MG63 (cell line): Measurements from ENCODE around the gene RND3. TPM values are rescaled to one million over a fixed set of nuclear protein-coding genes. Genes with fewer than 3 reads are reported as not detected.

Experiments
- DNase-seq: peaks from one replicate; pipeline ENCODE4 v3.0.0-alpha.2; 2020
- H3K27me3 ChIP-seq: fragments of 250-450 bp; sonication (Bioruptor Pico); 2 replicates; pipeline ENCODE4 v1.5.1; 2020; ENCODE audit warnings: mild to moderate bottlenecking, moderate library complexity
- H3K36me3 ChIP-seq: fragments of 250-450 bp; sonication (Bioruptor Pico); 2 replicates; pipeline ENCODE4 v1.5.1; 2020; ENCODE audit warnings: mild to moderate bottlenecking, moderate library complexity
- H3K4me3 ChIP-seq: fragments of 250-450 bp; sonication (Bioruptor Pico); 2 replicates; pipeline ENCODE4 v1.5.1; 2020; ENCODE audit warnings: mild to moderate bottlenecking, moderate library complexity
- H3K9me3 ChIP-seq: fragments of 250-450 bp; sonication (Bioruptor Pico); 2 replicates; pipeline ENCODE4 v1.5.1; 2020; ENCODE audit warnings: mild to moderate bottlenecking, moderate library complexity
- total RNA-seq: library from RNA; depleted of rRNA; stranded (reverse); fragments of >200 nt; shearing (Covaris generic); gene quantifications from 2 replicates; pipeline ENCODE4 v1.2.3, GENCODE V29; 2014; ENCODE audit warnings: low replicate concordance

Gene RND3
- total RNA-seq, 1 experiment from 2014 or later, result 55.5 TPM

GRCh38 chr2:150431561-150432311 is 55.7 kb downstream of the RND3 start:
- H3K9me3 ChIP-seq, result no peaks in the 10 kb centered on the region; the same call in 1 of the 2 replicates
- H3K36me3 ChIP-seq, result no peaks in the 10 kb centered on the region
- no peaks in the 10 kb centered on the region for H3K27me3 ChIP-seq
- no peak overlapping the region for H3K4me3 ChIP-seq
- DNase-seq, result no peak

- DNase-seq, result no peak
- H3K27me3 ChIP-seq, result no peaks in the 10 kb centered on the region
- H3K4me3 ChIP-seq, result no peak overlapping the region
- H3K36me3 ChIP-seq, result no peaks in the 10 kb centered on the region
- no peaks in the 10 kb centered on the region for H3K9me3 ChIP-seq
These were observed 58.0 kb downstream of the RND3 start for GRCh38 chr2:150429384-150429961.

- Histone ChIP-seq H3K27me3 (no peaks in the 10 kb centered on the region), H3K9me3 (no peaks in the 10 kb centered on the region), H3K4me3 (no peak overlapping the region), H3K36me3 (no peaks in the 10 kb centered on the region)
- DNase-seq, result no peak
These were observed 58.8 kb downstream of the RND3 start for GRCh38 chr2:150428641-150429040.

- no peak overlapping the region for H3K4me3 ChIP-seq
- H3K36me3 ChIP-seq, result no peaks in the 10 kb centered on the region
- DNase-seq, result no peak
- no peaks in the 10 kb centered on the region for H3K27me3 ChIP-seq
- no peaks in the 10 kb centered on the region for H3K9me3 ChIP-seq
These were observed 60.2 kb downstream of the RND3 start for GRCh38 chr2:150427298-150427697.

GRCh38 chr2:150426724-150427123 is 60.7 kb downstream of the RND3 start:
- no peak overlapping the region for H3K4me3 ChIP-seq
- no peaks in the 10 kb centered on the region for H3K9me3 ChIP-seq
- no peaks in the 10 kb centered on the region for H3K27me3 ChIP-seq
- no peak for DNase-seq
- H3K36me3 ChIP-seq, result no peaks in the 10 kb centered on the region

- Histone ChIP-seq H3K27me3 (no peaks in the 10 kb centered on the region), H3K9me3 (no peaks in the 10 kb centered on the region), H3K4me3 (no peak overlapping the region), H3K36me3 (no peaks in the 10 kb centered on the region)
- DNase-seq, result no peak
These were observed 61.2 kb downstream of the RND3 start for GRCh38 chr2:150426315-150426714.

GRCh38 chr2:150425121-150425955 is 62.1 kb downstream of the RND3 start:
- H3K4me3 ChIP-seq, result no peak overlapping the region
- no peaks in the 10 kb centered on the region for H3K36me3 ChIP-seq
- DNase-seq, result no peak
- no peaks in the 10 kb centered on the region for H3K9me3 ChIP-seq
- no peaks in the 10 kb centered on the region for H3K27me3 ChIP-seq

- H3K27me3 ChIP-seq, result no peaks in the 10 kb centered on the region
- no peaks in the 10 kb centered on the region for H3K36me3 ChIP-seq
- DNase-seq, result no peak
- no peaks in the 10 kb centered on the region for H3K9me3 ChIP-seq
- no peak overlapping the region for H3K4me3 ChIP-seq
These were observed 63.1 kb downstream of the RND3 start for GRCh38 chr2:150424406-150424805.

- Histone ChIP-seq H3K4me3 (no peak overlapping the region), H3K36me3 (no peaks in the 10 kb centered on the region), H3K27me3 (no peaks in the 10 kb centered on the region), H3K9me3 (no peaks in the 10 kb centered on the region)
- no peak for DNase-seq
These were observed 66.3 kb downstream of the RND3 start for GRCh38 chr2:150421126-150421651.

GRCh38 chr2:150418916-150419315 is 68.6 kb downstream of the RND3 start:
- H3K27me3 ChIP-seq, result no peaks in the 10 kb centered on the region

More at GRCh38 chr2:150418916-150419315, 68.6 kb downstream of the RND3 start:
- Histone ChIP-seq H3K4me3 (no peak overlapping the region), H3K9me3 (no peaks in the 10 kb centered on the region), H3K36me3 (no peaks in the 10 kb centered on the region)
- no peak for DNase-seq
